Neuronal stem cell (in vitro differentiated cells): ENCODE results near the gene PUM2.

Experiments
- DNase-seq: peaks from one replicate; pipeline ENCODE4 v3.0.0-alpha.2; 2013; ENCODE audit warnings: low spot score
- H2AFZ ChIP-seq: one replicate; pipeline ENCODE4 v1.6.1; 2013; ENCODE audit warnings: mild to moderate bottlenecking, low read length, inconsistent platforms
- H2AK5ac ChIP-seq: 2 replicates; pipeline ENCODE4 v1.6.1; 2013; ENCODE audit warnings: low read depth, mild to moderate bottlenecking, inconsistent platforms, low read length, moderate library complexity, mixed read lengths
- H2BK120ac ChIP-seq: 2 replicates; pipeline ENCODE4 v1.6.1; 2013; ENCODE audit warnings: low read depth, mild to moderate bottlenecking, inconsistent platforms, low read length, moderate library complexity, mixed read lengths
- H2BK12ac ChIP-seq: one replicate; pipeline ENCODE4 v1.6.1; 2013; ENCODE audit warnings: low read length, inconsistent platforms
- H2BK15ac ChIP-seq: 2 replicates; pipeline ENCODE4 v1.6.1; 2013; ENCODE audit warnings: mild to moderate bottlenecking, low read length, inconsistent platforms, mixed read lengths
- H2BK5ac ChIP-seq: one replicate; pipeline ENCODE4 v1.6.1; 2013; ENCODE audit warnings: inconsistent platforms, mild to moderate bottlenecking, low read length, moderate library complexity
- H3K14ac ChIP-seq: one replicate; pipeline ENCODE4 v1.6.1; 2013; ENCODE audit warnings: low read length, inconsistent platforms
- H3K18ac ChIP-seq: 2 replicates; pipeline ENCODE4 v1.6.1; 2013; ENCODE audit warnings: low read length, inconsistent platforms
- H3K23ac ChIP-seq: 2 replicates; pipeline ENCODE4 v1.6.1; 2013; ENCODE audit warnings: low read depth, mild to moderate bottlenecking, mixed read lengths, low read length, inconsistent platforms; ENCODE audit not compliant: poor library complexity
- H3K27ac ChIP-seq: replicated peaks from 3 replicates; pipeline ENCODE4 v1.5.1; 2013; ENCODE audit warnings: low read length, inconsistent platforms
- H3K27me3 ChIP-seq, 3 experiments: 2 replicates each; pipeline ENCODE4 v1.6.1; 2013; ENCODE audit warnings: low read length in 3 of 3, mild to moderate bottlenecking in 2 of 3, inconsistent platforms in 1 of 3, low read depth in 1 of 3, mixed read lengths in 1 of 3, moderate library complexity in 1 of 3; ENCODE audit not compliant: control insufficient read depth in 3 of 3, insufficient read depth in 3 of 3
- H3K36me3 ChIP-seq, 2 donors: replicated peaks in 1 of 2; 2 replicates each; pipeline ENCODE4 v1.6.1; 2013; ENCODE audit warnings: low read length in 2 of 2; ENCODE audit not compliant: control insufficient read depth in 2 of 2, insufficient read depth in 2 of 2
- H3K4ac ChIP-seq: 2 replicates; pipeline ENCODE4 v1.6.1; 2013; ENCODE audit warnings: inconsistent platforms, mild to moderate bottlenecking, low read length, moderate library complexity
- H3K4me1 ChIP-seq, 2 donors: 1 replicate in 1 of 2; 2 replicates in 1 of 2; pipeline ENCODE4 v1.6.1; 2013; ENCODE audit warnings: low read length in 2 of 2, low read depth in 1 of 2; ENCODE audit not compliant: control insufficient read depth in 2 of 2, insufficient read depth in 1 of 2
- H3K4me2 ChIP-seq: one replicate; pipeline ENCODE4 v1.6.1; 2013; ENCODE audit warnings: mild to moderate bottlenecking, low read length, inconsistent platforms; ENCODE audit not compliant: insufficient read depth, poor library complexity, severe bottlenecking
- H3K4me3 ChIP-seq, 2 donors: 2 replicates each; pipeline ENCODE4 v1.5.1; 2013; ENCODE audit warnings: low read length in 2 of 2, mild to moderate bottlenecking in 2 of 2, inconsistent platforms in 1 of 2, moderate library complexity in 1 of 2
- H3K79me1 ChIP-seq: one replicate; pipeline ENCODE4 v1.6.1; 2013; ENCODE audit warnings: low read depth, mild to moderate bottlenecking, inconsistent platforms, low read length, moderate library complexity
- H3K9ac ChIP-seq: one replicate; pipeline ENCODE4 v1.6.1; 2013; ENCODE audit warnings: mild to moderate bottlenecking, low read depth, low read length, inconsistent platforms; ENCODE audit not compliant: poor library complexity
- H3K9me3 ChIP-seq, 2 donors: replicated peaks in 1 of 2; 2 replicates each; pipeline versions ENCODE3 to v1.6.1; 2013; ENCODE audit warnings: low read length in 2 of 2, mild to moderate bottlenecking in 2 of 2, inconsistent platforms in 1 of 2, low read depth in 1 of 2, mixed read lengths in 1 of 2, moderate library complexity in 1 of 2; ENCODE audit not compliant: control insufficient read depth in 2 of 2, insufficient read depth in 1 of 2
- H4K8ac ChIP-seq: one replicate; pipeline ENCODE4 v1.6.1; 2013; ENCODE audit warnings: low read depth, mild to moderate bottlenecking, inconsistent platforms, low read length, moderate library complexity
- H4K91ac ChIP-seq: one replicate; pipeline ENCODE4 v1.6.1; 2013; ENCODE audit warnings: low read length, low read depth, mild to moderate bottlenecking, inconsistent platforms; ENCODE audit not compliant: poor library complexity
- WGBS, 2 donors: extraction: QIAGEN DNeasy Blood & Tissue Kit; methylation state at CpG; one replicate each; pipeline ENCODE4 v1.1.7; 2013; ENCODE audit warnings: missing lambda C conversion rate in 2 of 2, mixed read lengths in 1 of 2; ENCODE audit not compliant: insufficient read length in 2 of 2, insufficient replicate concordance in 1 of 2; ENCODE audit errors: extremely low coverage in 2 of 2; 5-methylcytosine and 5-hydroxymethylcytosine counted together

The PUM2 gene

GRCh38 chr2:20304411-20304810 lies 46.2 kb downstream of the PUM2 start:
- Histone ChIP-seq H3K27me3 (no peaks in the 10 kb centered on the region), H3K9ac (no peak overlapping the region), H4K91ac (no peak overlapping the region), H3K18ac (no peak overlapping the region), H2BK12ac (no peak overlapping the region), H3K14ac (no peak overlapping the region), H3K36me3 (peaks cover 16 to 99% of the 10 kb centered on the region in 2 donors), H2AK5ac (no peak overlapping the region), H3K4me2 (no peak overlapping the region), H2BK120ac (no peak overlapping the region), H3K4ac (no peak overlapping the region), H3K4me3 (no peak overlapping the region), H2BK5ac (no peak overlapping the region), H2BK15ac (no peak overlapping the region), H3K23ac (no peak overlapping the region), H3K4me1 (no peaks in the 10 kb centered on the region), H4K8ac (no peak overlapping the region), H3K27ac (no peak overlapping the region), H2AFZ (no peak overlapping the region), H3K79me1 (no peaks in the 10 kb centered on the region), H3K9me3 (peaks cover 0 to 4% of the 10 kb centered on the region in 2 donors)
- WGBS, 2 donors = no CpG with 5 or more reads among the region's 1 CpG
- no peak for DNase-seq

- Histone ChIP-seq H3K27ac (no peak overlapping the region), H3K36me3 (peaks cover 16 to 99% of the 10 kb centered on the region in 2 donors), H3K9me3 (peaks cover 0 to 4% of the 10 kb centered on the region in 2 donors)
These were observed 46.7 kb downstream of the PUM2 start for GRCh38 chr2:20303966-20304365.

GRCh38 chr2:20302019-20302418 lies 48.6 kb downstream of the PUM2 start:
- H3K27ac ChIP-seq = no peak overlapping the region
- H3K4me2 ChIP-seq = no peak overlapping the region
- H2AK5ac ChIP-seq = no peak overlapping the region
- H3K9me3 ChIP-seq = peaks cover 0 to under 1% of the 10 kb centered on the region in 2 donors
- no peak overlapping the region for H2BK120ac ChIP-seq
- H3K4ac ChIP-seq = no peak overlapping the region
- no peak overlapping the region for H4K91ac ChIP-seq
- H3K14ac ChIP-seq = no peak overlapping the region
- no peaks in the 10 kb centered on the region for H3K27me3 ChIP-seq
- no peak overlapping the region for H2BK12ac ChIP-seq
- no peak overlapping the region for H4K8ac ChIP-seq
- no peaks in the 10 kb centered on the region for H3K4me1 ChIP-seq
- no peak for DNase-seq
- peaks cover 14 to 99% of the 10 kb centered on the region in 2 donors for H3K36me3 ChIP-seq
- no peak overlapping the region for H3K4me3 ChIP-seq
- H3K18ac ChIP-seq = no peak overlapping the region
- no peak overlapping the region for H3K9ac ChIP-seq
- no peak overlapping the region for H2BK15ac ChIP-seq
- H3K79me1 ChIP-seq = no peaks in the 10 kb centered on the region
- H2AFZ ChIP-seq = no peak overlapping the region
- WGBS, 2 donors = no CpG with 5 or more reads among the region's 4 CpGs
- H2BK5ac ChIP-seq = no peak overlapping the region
- no peak overlapping the region for H3K23ac ChIP-seq

More at GRCh38 chr2:20303966-20304365, 46.7 kb downstream of the PUM2 start:
- Histone ChIP-seq H2BK15ac (no peak overlapping the region), H3K79me1 (no peaks in the 10 kb centered on the region), H3K4me3 (no peak overlapping the region), H2BK5ac (no peak overlapping the region), H2AFZ (no peak overlapping the region), H3K4me2 (no peak overlapping the region), H4K91ac (no peak overlapping the region), H3K4ac (no peak overlapping the region), H3K4me1 (no peaks in the 10 kb centered on the region), H2BK120ac (no peak overlapping the region), H3K9ac (no peak overlapping the region), H2BK12ac (no peak overlapping the region), H3K27me3 (no peaks in the 10 kb centered on the region), H3K14ac (no peak overlapping the region), H4K8ac (no peak overlapping the region), H3K23ac (no peak overlapping the region), H2AK5ac (no peak overlapping the region), H3K18ac (no peak overlapping the region)
- no peak for DNase-seq
- no CpG with 5 or more reads among the region's 1 CpG for WGBS, 2 donors

GRCh38 chr2:20300656-20301055 lies 50.0 kb downstream of the PUM2 start:
- H3K27me3 ChIP-seq = no peaks in the 10 kb centered on the region
- H4K91ac ChIP-seq = no peak overlapping the region
- H2BK5ac ChIP-seq = no peak overlapping the region
- H2BK120ac ChIP-seq = no peak overlapping the region
- no peak overlapping the region for H2AFZ ChIP-seq
- no peak overlapping the region for H3K4me3 ChIP-seq
- H2AK5ac ChIP-seq = no peak overlapping the region
- H3K14ac ChIP-seq = no peak overlapping the region
- H3K9ac ChIP-seq = no peak overlapping the region
- H2BK12ac ChIP-seq = no peak overlapping the region
- no peak overlapping the region for H3K4me2 ChIP-seq
- H3K27ac ChIP-seq = no peak overlapping the region
- H3K4ac ChIP-seq = no peak overlapping the region
- H3K4me1 ChIP-seq = no peaks in the 10 kb centered on the region
- H4K8ac ChIP-seq = no peak overlapping the region
- H3K79me1 ChIP-seq = no peaks in the 10 kb centered on the region
- DNase-seq = no peak
- peaks cover 9 to 97% of the 10 kb centered on the region in 2 donors for H3K36me3 ChIP-seq
- no CpG with 5 or more reads among the region's 5 CpGs for WGBS, 2 donors
- H2BK15ac ChIP-seq = no peak overlapping the region
- H3K18ac ChIP-seq = no peak overlapping the region
- H3K9me3 ChIP-seq = no peaks in the 10 kb centered on the region
- H3K23ac ChIP-seq = no peak overlapping the region
